OCI-LY3 (cell line): ENCODE measurements around the gene VWA2.

Experiments
- H2AFZ ChIP-seq: fragments of 200-600, 300-600 bp; shearing (Covaris generic); 2 replicates; pipeline ENCODE4 v1.6.0; 2014; ENCODE audit warnings: antibody characterized with exemption, low read depth, low read length
- H3K27ac ChIP-seq: fragments of 200-600, 300-600 bp; sonication (generic); 2 replicates; pipeline ENCODE4 v1.5.1; 2014; ENCODE audit warnings: mild to moderate bottlenecking, low read length, moderate library complexity, mixed read lengths
- H3K27me3 ChIP-seq: fragments of 200-600, 300-600 bp; sonication (generic); 2 replicates; pipeline ENCODE4 v1.6.1; 2014; ENCODE audit warnings: low read depth, low read length, mixed read lengths
- H3K36me3 ChIP-seq: fragments of 200-600, 300-600 bp; sonication (generic); replicated peaks from 2 replicates; pipeline ENCODE3; 2014; ENCODE audit warnings: low read depth, low read length, mixed read lengths
- H3K4me1 ChIP-seq: fragments of 300-600, 200-600 bp; sonication (generic); 2 replicates; pipeline ENCODE4 v1.6.1; 2014; ENCODE audit warnings: low read length, mixed read lengths
- H3K4me2 ChIP-seq: fragments of 200-600, 300-600 bp; sonication (generic); 2 replicates; pipeline ENCODE4 v1.6.1; 2014; ENCODE audit warnings: low read length, mixed read lengths
- H3K4me3 ChIP-seq: fragments of 300-600, 200-600 bp; sonication (generic); 2 replicates; pipeline ENCODE4 v1.5.1; 2014; ENCODE audit warnings: antibody characterized with exemption, mild to moderate bottlenecking, low read length, moderate library complexity
- H3K79me2 ChIP-seq: fragments of 300-600, 200-600 bp; shearing (Covaris generic); 2 replicates; pipeline ENCODE4 v1.6.1; 2014; ENCODE audit warnings: mild to moderate bottlenecking, low read length, mixed read lengths
- H3K9ac ChIP-seq: fragments of 300-600, 200-600 bp; shearing (Covaris generic); 2 replicates; pipeline ENCODE4 v1.6.0; 2014; ENCODE audit warnings: mild to moderate bottlenecking, low read length, moderate library complexity
- H3K9me3 ChIP-seq: fragments of 200-600, 300-600 bp; shearing (Covaris generic); 2 replicates; pipeline ENCODE4 v1.6.1; 2014; ENCODE audit warnings: low read length, mixed read lengths; ENCODE audit not compliant: insufficient read depth
- H4K20me1 ChIP-seq: fragments of 200-600, 300-600 bp; sonication (generic); 2 replicates; pipeline ENCODE4 v1.6.1; 2016; ENCODE audit warnings: low read length, mixed read lengths; ENCODE audit not compliant: insufficient read depth
- EZH2phosphoT487 ChIP-seq: fragments of 200-600 bp; shearing (Covaris generic); IDR thresholded peaks from 2 replicates; pipeline ENCODE4 v1.6.1; 2018; ENCODE audit warnings: antibody characterized with exemption, mixed run types, low read depth
- TF ChIP-seq, protein P1 (sequence below): fragments of 200-600, 300-600 bp; sonication (generic); IDR thresholded peaks from 2 replicates; pipeline ENCODE4 v1.5.1; 2014; ENCODE audit warnings: antibody characterized with exemption, low read length, low read depth

VWA2 gene

DNA sequence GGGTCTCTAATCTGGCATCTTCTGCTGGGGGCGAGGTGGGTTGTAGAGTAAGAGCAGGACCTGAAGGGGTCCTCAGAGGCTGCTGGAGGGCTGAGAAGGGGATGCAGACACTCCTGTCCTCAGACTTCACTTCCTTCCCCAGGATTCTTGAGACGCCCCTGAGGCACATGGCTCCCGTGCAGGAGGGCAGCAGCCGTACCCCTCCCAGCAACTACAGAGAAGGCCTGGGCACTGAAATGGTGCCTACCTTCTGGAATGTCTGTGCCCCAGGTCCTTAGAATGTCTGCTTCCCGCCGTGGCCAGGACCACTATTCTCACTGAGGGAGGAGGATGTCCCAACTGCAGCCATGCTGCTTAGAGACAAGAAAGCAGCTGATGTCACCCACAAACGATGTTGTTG lies 52.0 kb downstream of the VWA2 start:
- no peak overlapping the region for H3K27ac ChIP-seq
- no peak overlapping the region for H2AFZ ChIP-seq
- no peaks in the 10 kb centered on the region for H4K20me1 ChIP-seq
- no peaks in the 10 kb centered on the region for H3K79me2 ChIP-seq
- no peaks in the 10 kb centered on the region for H3K36me3 ChIP-seq
- H3K4me2 ChIP-seq: no peak overlapping the region
- no peaks in the 10 kb centered on the region for H3K27me3 ChIP-seq
- no peaks in the 10 kb centered on the region for H3K4me1 ChIP-seq
- no peak overlapping the region for H3K4me3 ChIP-seq
- no peak overlapping the region for H3K9ac ChIP-seq
- no peak for TF ChIP-seq EZH2phosphoT487
- TF ChIP-seq, protein P1, sequence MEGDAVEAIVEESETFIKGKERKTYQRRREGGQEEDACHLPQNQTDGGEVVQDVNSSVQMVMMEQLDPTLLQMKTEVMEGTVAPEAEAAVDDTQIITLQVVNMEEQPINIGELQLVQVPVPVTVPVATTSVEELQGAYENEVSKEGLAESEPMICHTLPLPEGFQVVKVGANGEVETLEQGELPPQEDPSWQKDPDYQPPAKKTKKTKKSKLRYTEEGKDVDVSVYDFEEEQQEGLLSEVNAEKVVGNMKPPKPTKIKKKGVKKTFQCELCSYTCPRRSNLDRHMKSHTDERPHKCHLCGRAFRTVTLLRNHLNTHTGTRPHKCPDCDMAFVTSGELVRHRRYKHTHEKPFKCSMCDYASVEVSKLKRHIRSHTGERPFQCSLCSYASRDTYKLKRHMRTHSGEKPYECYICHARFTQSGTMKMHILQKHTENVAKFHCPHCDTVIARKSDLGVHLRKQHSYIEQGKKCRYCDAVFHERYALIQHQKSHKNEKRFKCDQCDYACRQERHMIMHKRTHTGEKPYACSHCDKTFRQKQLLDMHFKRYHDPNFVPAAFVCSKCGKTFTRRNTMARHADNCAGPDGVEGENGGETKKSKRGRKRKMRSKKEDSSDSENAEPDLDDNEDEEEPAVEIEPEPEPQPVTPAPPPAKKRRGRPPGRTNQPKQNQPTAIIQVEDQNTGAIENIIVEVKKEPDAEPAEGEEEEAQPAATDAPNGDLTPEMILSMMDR: no peak
- H3K9me3 ChIP-seq: peaks cover 7% of the 10 kb centered on the region; the same call in 1 of the 2 replicates

DNA sequence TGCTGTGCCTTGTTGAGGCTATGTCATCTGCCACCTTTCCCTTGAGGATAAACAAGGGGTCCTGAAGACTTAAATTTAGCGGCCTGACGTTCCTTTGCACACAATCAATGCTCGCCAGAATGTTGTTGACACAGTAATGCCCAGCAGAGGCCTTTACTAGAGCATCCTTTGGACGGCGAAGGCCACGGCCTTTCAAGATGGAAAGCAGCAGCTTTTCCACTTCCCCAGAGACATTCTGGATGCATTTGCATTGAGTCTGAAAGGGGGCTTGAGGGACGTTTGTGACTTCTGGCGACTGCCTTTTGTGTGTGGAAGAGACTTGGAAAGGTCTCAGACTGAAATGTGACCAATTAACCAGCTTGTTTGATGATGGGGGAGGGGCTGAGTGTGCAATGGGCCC lies 52.5 kb downstream of the VWA2 start:
- H3K4me1 ChIP-seq: no peaks in the 10 kb centered on the region
- H3K9me3 ChIP-seq: peaks cover 7% of the 10 kb centered on the region; the same call in 1 of the 2 replicates
- no peaks in the 10 kb centered on the region for H4K20me1 ChIP-seq
- H3K9ac ChIP-seq: no peak overlapping the region
- TF ChIP-seq EZH2phosphoT487: no peak
- TF ChIP-seq, protein P1: no peak
- H3K79me2 ChIP-seq: no peaks in the 10 kb centered on the region
- H3K4me2 ChIP-seq: no peak overlapping the region
- H3K27me3 ChIP-seq: no peaks in the 10 kb centered on the region
- no peak overlapping the region for H3K27ac ChIP-seq
- no peak overlapping the region for H3K4me3 ChIP-seq
- no peaks in the 10 kb centered on the region for H3K36me3 ChIP-seq
- H2AFZ ChIP-seq: no peak overlapping the region

DNA sequence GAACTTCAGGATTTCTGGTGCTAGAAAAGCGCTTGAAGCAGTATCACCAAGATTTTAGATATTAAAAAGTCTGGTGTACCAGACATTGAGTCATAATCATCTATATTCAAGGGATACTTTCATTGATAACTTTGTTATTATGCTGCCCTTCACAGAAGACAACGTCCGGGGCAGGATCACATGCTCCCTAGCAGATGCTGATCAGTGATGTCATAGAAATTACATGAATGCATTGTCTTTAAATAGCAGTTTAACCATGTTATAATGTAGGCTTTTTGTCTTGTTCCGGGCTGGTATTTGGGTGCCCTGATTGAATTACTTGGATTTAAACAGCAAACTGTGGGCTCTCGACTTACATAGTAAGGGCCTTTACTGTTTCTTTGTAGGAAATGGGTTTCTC lies 54.0 kb downstream of the VWA2 start:
- Histone ChIP-seq H4K20me1 (no peaks in the 10 kb centered on the region), H3K27ac (no peak overlapping the region), H3K27me3 (no peaks in the 10 kb centered on the region), H3K9ac (no peak overlapping the region), H3K4me3 (no peak overlapping the region), H3K4me2 (no peak overlapping the region), H3K4me1 (no peaks in the 10 kb centered on the region), H3K9me3 (peaks cover 7% of the 10 kb centered on the region; the same call in 1 of the 2 replicates), H3K79me2 (no peaks in the 10 kb centered on the region), H3K36me3 (no peaks in the 10 kb centered on the region), H2AFZ (no peak overlapping the region)
- TF ChIP-seq, protein P1: no peak
- TF ChIP-seq EZH2phosphoT487: no peak

DNA sequence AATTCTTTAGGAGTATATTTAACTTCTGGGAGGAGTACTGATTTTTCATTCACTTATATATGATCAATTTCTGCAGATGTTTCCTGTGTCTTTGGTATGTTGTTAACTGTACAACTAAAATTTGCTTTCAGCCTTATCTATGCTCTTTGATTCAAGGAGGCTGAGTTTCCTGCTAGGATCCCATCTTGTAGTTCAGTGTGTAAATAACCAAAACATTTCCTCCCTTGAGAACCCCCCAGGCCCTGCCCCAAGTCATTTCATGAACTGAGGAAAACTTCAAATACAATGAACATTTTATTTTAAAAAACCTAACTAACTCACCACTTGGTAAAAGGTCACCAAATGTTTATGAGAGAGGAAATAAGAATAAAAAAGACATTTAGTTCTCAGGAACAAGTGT lies 55.5 kb downstream of the VWA2 start:
- H3K36me3 ChIP-seq: no peaks in the 10 kb centered on the region
- H3K4me2 ChIP-seq: no peak overlapping the region
- H3K27me3 ChIP-seq: no peaks in the 10 kb centered on the region
- H4K20me1 ChIP-seq: no peaks in the 10 kb centered on the region
- H3K27ac ChIP-seq: no peak overlapping the region
- H2AFZ ChIP-seq: no peak overlapping the region
- no peak for TF ChIP-seq EZH2phosphoT487
- TF ChIP-seq, protein P1: no peak
- H3K9me3 ChIP-seq: peaks cover 7% of the 10 kb centered on the region; the same call in 1 of the 2 replicates
- no peak overlapping the region for H3K4me3 ChIP-seq
- H3K79me2 ChIP-seq: no peaks in the 10 kb centered on the region
- H3K4me1 ChIP-seq: no peaks in the 10 kb centered on the region
- H3K9ac ChIP-seq: no peak overlapping the region
